Measurements from ENCODE around the gene CTSZ. TPM values are rescaled to one million over a fixed set of nuclear protein-coding genes. Genes with fewer than 3 reads are reported as not detected.
"Not testable (repeated sequence)": the region's sequence is repeated elsewhere in the genome, so short reads cannot be mapped to it uniquely, and the experiment has no call there.

CTSZ gene
- total RNA-seq, 2 donors from 2014 or later = 44.5 to 51.6 TPM

GRCh38 chr20:59041487-59041886 is 34.4 kb upstream of the CTSZ start:
- DNase-seq; H3K9me3 Mint-ChIP-seq; H3K27me3 Mint-ChIP-seq (ENCODE audit: low read depth); ATAC-seq (replicated peaks in 1 of 2): not testable (repeated sequence)
- H3K36me3 Mint-ChIP-seq (ENCODE audit: insufficient read depth in 2 of 2) = peaks cover 9 to 30% of the 10 kb centered on the region in 2 donors
- peak overlapping the region; percentile 51 for H3K27ac Mint-ChIP-seq
- peaks cover 62% of the 10 kb centered on the region for H3K4me1 Mint-ChIP-seq (ENCODE audit: low read depth)
- peak overlapping the region; percentile 80 to 87 for H3K4me3 Mint-ChIP-seq

GRCh38 chr20:59040667-59041066 is 33.6 kb upstream of the CTSZ start:
- Mint-ChIP-seq H3K4me3 (peak overlapping the region; percentile 80 to 87), H3K36me3 (ENCODE audit: insufficient read depth in 2 of 2) (peaks cover 12 to 37% of the 10 kb centered on the region in 2 donors), H3K27ac (peak overlapping the region; percentile 51), H3K27me3 (ENCODE audit: low read depth) (no peaks in the 10 kb centered on the region), H3K9me3 (no peaks in the 10 kb centered on the region), H3K4me1 (ENCODE audit: low read depth) (peaks cover 67% of the 10 kb centered on the region)
- ATAC-seq (replicated peaks in 1 of 2) = no peak
- no peak for DNase-seq

GRCh38 chr20:59039233-59039632 is 32.2 kb upstream of the CTSZ start:
- Mint-ChIP-seq H3K36me3 (ENCODE audit: insufficient read depth in 2 of 2) (peaks cover 16 to 44% of the 10 kb centered on the region in 2 donors), H3K4me1 (ENCODE audit: low read depth) (peaks cover 80% of the 10 kb centered on the region)

GRCh38 chr20:59037386-59037785 is 30.3 kb upstream of the CTSZ start:
- no peak for ATAC-seq (replicated peaks in 1 of 2)
- Mint-ChIP-seq H3K4me3 (peak overlapping the region in 1 of 2 donors; percentile 42), H3K4me1 (ENCODE audit: low read depth) (peaks cover 80% of the 10 kb centered on the region), H3K27ac (peak overlapping the region; percentile 83), H3K9me3 (no peaks in the 10 kb centered on the region), H3K27me3 (ENCODE audit: low read depth) (no peaks in the 10 kb centered on the region), H3K36me3 (ENCODE audit: insufficient read depth in 2 of 2) (peaks cover 16 to 48% of the 10 kb centered on the region in 2 donors)
- no peak for DNase-seq

More at GRCh38 chr20:59039233-59039632, 32.2 kb upstream of the CTSZ start:
- H3K9me3 Mint-ChIP-seq = no peaks in the 10 kb centered on the region
- H3K27ac Mint-ChIP-seq = peak overlapping the region; percentile 51
- ATAC-seq (replicated peaks in 1 of 2) (no peak), DNase-seq (no peak)
- no peaks in the 10 kb centered on the region for H3K27me3 Mint-ChIP-seq (ENCODE audit: low read depth)
- peak overlapping the region; percentile 80 to 87 for H3K4me3 Mint-ChIP-seq

- H3K27ac Mint-ChIP-seq = peak overlapping the region; percentile 66
- peaks cover 77% of the 10 kb centered on the region for H3K4me1 Mint-ChIP-seq (ENCODE audit: low read depth)
These were observed 28.3 kb upstream of the CTSZ start for GRCh38 chr20:59035381-59035780.

GRCh38 chr20:59033616-59034165 is 26.6 kb upstream of the CTSZ start:
- no peak overlapping the region for H3K27ac Mint-ChIP-seq
- no peaks in the 10 kb centered on the region for H3K9me3 Mint-ChIP-seq
- peak overlapping the region in 1 of 2 donors; percentile 40 for H3K4me3 Mint-ChIP-seq
- no peak for DNase-seq
- ATAC-seq (replicated peaks in 1 of 2) = no peak
- peaks cover 77% of the 10 kb centered on the region for H3K4me1 Mint-ChIP-seq (ENCODE audit: low read depth)
- H3K36me3 Mint-ChIP-seq (ENCODE audit: insufficient read depth in 2 of 2) = peaks cover 14 to 52% of the 10 kb centered on the region in 2 donors
- H3K27me3 Mint-ChIP-seq (ENCODE audit: low read depth) = no peaks in the 10 kb centered on the region

More at GRCh38 chr20:59035381-59035780, 28.3 kb upstream of the CTSZ start:
- no peaks in the 10 kb centered on the region for H3K27me3 Mint-ChIP-seq (ENCODE audit: low read depth)
- no peak overlapping the region for H3K4me3 Mint-ChIP-seq
- peaks cover 13 to 45% of the 10 kb centered on the region in 2 donors for H3K36me3 Mint-ChIP-seq (ENCODE audit: insufficient read depth in 2 of 2)
- DNase-seq (no peak), ATAC-seq (replicated peaks in 1 of 2) (no peak)
- no peaks in the 10 kb centered on the region for H3K9me3 Mint-ChIP-seq

GRCh38 chr20:59033093-59033492 is 26.0 kb upstream of the CTSZ start:
- H3K36me3 Mint-ChIP-seq (ENCODE audit: insufficient read depth in 2 of 2) = peaks cover 14 to 57% of the 10 kb centered on the region in 2 donors
- no peak for ATAC-seq (replicated peaks in 1 of 2)
- no peak for DNase-seq

GRCh38 chr20:59032713-59033059 is 25.6 kb upstream of the CTSZ start:
- DNase-seq (no peak), ATAC-seq (replicated peaks in 1 of 2) (no peak)
- Mint-ChIP-seq H3K36me3 (ENCODE audit: insufficient read depth in 2 of 2) (peaks cover 13 to 55% of the 10 kb centered on the region in 2 donors), H3K4me3 (peak overlapping the region; percentile 94 to 96), H3K27me3 (ENCODE audit: low read depth) (no peaks in the 10 kb centered on the region), H3K4me1 (ENCODE audit: low read depth) (peaks cover 78% of the 10 kb centered on the region), H3K9me3 (no peaks in the 10 kb centered on the region), H3K27ac (peak overlapping the region; percentile 93)

More at GRCh38 chr20:59033093-59033492, 26.0 kb upstream of the CTSZ start:
- H3K4me1 Mint-ChIP-seq (ENCODE audit: low read depth) = peaks cover 78% of the 10 kb centered on the region
- H3K4me3 Mint-ChIP-seq = peak overlapping the region; percentile 94 to 96
- H3K9me3 Mint-ChIP-seq = no peaks in the 10 kb centered on the region
- H3K27ac Mint-ChIP-seq = peak overlapping the region; percentile 93
- no peaks in the 10 kb centered on the region for H3K27me3 Mint-ChIP-seq (ENCODE audit: low read depth)

GRCh38 chr20:59032023-59032712 is 25.1 kb upstream of the CTSZ start, which contains the start of gene ATP5F1E:
Gene ATP5F1E, minus strand, starts transcription at chr20:59032335. Its CDS starts 84 bp downstream, at chr20:59032251.
- peaks cover 80% of the 10 kb centered on the region for H3K4me1 Mint-ChIP-seq (ENCODE audit: low read depth)
- no peaks in the 10 kb centered on the region for H3K27me3 Mint-ChIP-seq (ENCODE audit: low read depth)
- peak within 1 kb of the TSS; percentile 94 to 96 for H3K4me3 Mint-ChIP-seq
- no peaks in the 10 kb centered on the region for H3K9me3 Mint-ChIP-seq
- peak within 1 kb of the TSS; percentile 93 for H3K27ac Mint-ChIP-seq
- H3K36me3 Mint-ChIP-seq (ENCODE audit: insufficient read depth in 2 of 2) = peaks cover 13 to 58% of the 10 kb centered on the region in 2 donors
- peak; percentile 97 for ATAC-seq (replicated peaks in 1 of 2)
- peak; percentile 97 to 99 for DNase-seq

- H3K4me1 Mint-ChIP-seq (ENCODE audit: low read depth) = peaks cover 80% of the 10 kb centered on the region
- DNase-seq = peak in 1 of 2 donors; percentile 35
These were observed 24.5 kb upstream of the CTSZ start for GRCh38 chr20:59031564-59032022.

GRCh38 chr20:59030911-59031563 is 24.0 kb upstream of the CTSZ start:
- Mint-ChIP-seq H3K4me3 (peak overlapping the region; percentile 94 to 96), H3K27me3 (ENCODE audit: low read depth) (no peaks in the 10 kb centered on the region), H3K4me1 (ENCODE audit: low read depth) (peaks cover 79% of the 10 kb centered on the region), H3K36me3 (ENCODE audit: insufficient read depth in 2 of 2) (peaks cover 13 to 52% of the 10 kb centered on the region in 2 donors), H3K27ac (peak overlapping the region; percentile 86), H3K9me3 (no peaks in the 10 kb centered on the region)
- no peak for ATAC-seq (replicated peaks in 1 of 2)
- DNase-seq = no peak

More at GRCh38 chr20:59031564-59032022, 24.5 kb upstream of the CTSZ start:
- H3K27me3 Mint-ChIP-seq (ENCODE audit: low read depth) = no peaks in the 10 kb centered on the region
- H3K27ac Mint-ChIP-seq = peak overlapping the region; percentile 86
- no peaks in the 10 kb centered on the region for H3K9me3 Mint-ChIP-seq
- peaks cover 15 to 57% of the 10 kb centered on the region in 2 donors for H3K36me3 Mint-ChIP-seq (ENCODE audit: insufficient read depth in 2 of 2)
- peak overlapping the region; percentile 94 to 96 for H3K4me3 Mint-ChIP-seq
- ATAC-seq (replicated peaks in 1 of 2) = no peak

- ATAC-seq (replicated peaks in 1 of 2) (no peak), DNase-seq (no peak)
- Mint-ChIP-seq H3K27ac (peak overlapping the region; percentile 83), H3K4me3 (peak overlapping the region; percentile 87 to 96), H3K4me1 (ENCODE audit: low read depth) (peaks cover 62% of the 10 kb centered on the region), H3K27me3 (ENCODE audit: low read depth) (no peaks in the 10 kb centered on the region), H3K36me3 (ENCODE audit: insufficient read depth in 2 of 2) (peaks cover 8 to 46% of the 10 kb centered on the region in 2 donors), H3K9me3 (no peaks in the 10 kb centered on the region)
These were observed 21.8 kb upstream of the CTSZ start for GRCh38 chr20:59028812-59029211.
